Esophagus squamous epithelium (tissue), 4 donors: ENCODE results near the gene PRODH.
"Not testable (repeated sequence)": the region's sequence is repeated elsewhere in the genome, so short reads cannot be mapped to it uniquely, and the experiment has no call there.

ENCODE experiments used
- POLR2A ChIP-seq, 4 donors: fragments of 450-650 bp; IDR thresholded peaks; one replicate each; pipeline ENCODE4 v1.6.1; 2017; ENCODE audit warnings: antibody characterized with exemption in 4 of 4, mild to moderate bottlenecking in 4 of 4, moderate library complexity in 3 of 4
- TF ChIP-seq, protein P1 (sequence below), 6 experiments: fragments of 450-650 bp in 4 of 6; fragments of 200-600 bp in 2 of 6; sonication (generic) in 2 of 6; IDR thresholded peaks; one replicate each; pipeline ENCODE4 v1.5.1; 2016 to 2019; ENCODE audit warnings: antibody characterized with exemption in 6 of 6, mild to moderate bottlenecking in 4 of 6, moderate library complexity in 4 of 6

GRCh38 chr22:18959266-18959665 lies 23.2 kb upstream of the PRODH start:
- TF ChIP-seq, protein P1, sequence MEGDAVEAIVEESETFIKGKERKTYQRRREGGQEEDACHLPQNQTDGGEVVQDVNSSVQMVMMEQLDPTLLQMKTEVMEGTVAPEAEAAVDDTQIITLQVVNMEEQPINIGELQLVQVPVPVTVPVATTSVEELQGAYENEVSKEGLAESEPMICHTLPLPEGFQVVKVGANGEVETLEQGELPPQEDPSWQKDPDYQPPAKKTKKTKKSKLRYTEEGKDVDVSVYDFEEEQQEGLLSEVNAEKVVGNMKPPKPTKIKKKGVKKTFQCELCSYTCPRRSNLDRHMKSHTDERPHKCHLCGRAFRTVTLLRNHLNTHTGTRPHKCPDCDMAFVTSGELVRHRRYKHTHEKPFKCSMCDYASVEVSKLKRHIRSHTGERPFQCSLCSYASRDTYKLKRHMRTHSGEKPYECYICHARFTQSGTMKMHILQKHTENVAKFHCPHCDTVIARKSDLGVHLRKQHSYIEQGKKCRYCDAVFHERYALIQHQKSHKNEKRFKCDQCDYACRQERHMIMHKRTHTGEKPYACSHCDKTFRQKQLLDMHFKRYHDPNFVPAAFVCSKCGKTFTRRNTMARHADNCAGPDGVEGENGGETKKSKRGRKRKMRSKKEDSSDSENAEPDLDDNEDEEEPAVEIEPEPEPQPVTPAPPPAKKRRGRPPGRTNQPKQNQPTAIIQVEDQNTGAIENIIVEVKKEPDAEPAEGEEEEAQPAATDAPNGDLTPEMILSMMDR (IDR thresholded peaks at IDR 0.05): not testable (repeated sequence)
- TF ChIP-seq POLR2A (IDR thresholded peaks at IDR 0.05): not testable (repeated sequence)
